WI38 (cell line): ENCODE measurements around the gene CHKB.
"Not testable (repeated sequence)": the region's sequence is repeated elsewhere in the genome, so short reads cannot be mapped to it uniquely, and the experiment has no call there.

ENCODE experiments used
- H3K4me3 ChIP-seq: 2 replicates; pipeline ENCODE4 v1.5.1; 2011; ENCODE audit warnings: low read depth, mild to moderate bottlenecking, control low read depth, low read length
- CTCF ChIP-seq: IDR thresholded peaks from 2 replicates; pipeline ENCODE4 v1.5.1; 2012; ENCODE audit warnings: low read depth, mild to moderate bottlenecking, control low read depth, low read length

Gene CHKB

GRCh38 chr22:50620593-50621355 is 38.1 kb upstream of the CHKB start:
- no peak; the same call in 1 of the 2 replicates for TF ChIP-seq CTCF
- no peak overlapping the region for H3K4me3 ChIP-seq

GRCh38 chr22:50614296-50614695 is 31.6 kb upstream of the CHKB start:
- not testable (repeated sequence) for H3K4me3 ChIP-seq

GRCh38 chr22:50613291-50613981 is 30.8 kb upstream of the CHKB start:
- no peak overlapping the region for H3K4me3 ChIP-seq
- TF ChIP-seq CTCF = no peak

GRCh38 chr22:50612528-50613221 is 30.0 kb upstream of the CHKB start:
- TF ChIP-seq CTCF = no peak
- H3K4me3 ChIP-seq = no peak overlapping the region

DNA sequence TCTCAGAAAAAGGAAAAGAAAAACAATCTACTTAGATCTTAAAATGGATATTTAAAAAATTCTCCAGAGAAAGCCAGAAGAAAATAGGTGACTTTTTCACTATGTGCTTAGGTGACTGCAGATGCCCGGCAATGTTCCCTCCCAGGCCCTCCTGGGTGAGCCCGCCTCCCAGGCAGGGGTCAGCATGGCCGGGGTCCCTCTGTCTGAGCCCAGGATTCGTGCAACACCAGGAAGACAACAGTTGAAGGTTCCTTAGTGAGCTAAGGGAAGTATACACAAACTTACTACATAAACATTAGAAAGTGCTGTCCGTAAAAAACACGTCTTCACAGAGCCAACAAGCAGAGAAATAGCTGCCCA is 29.5 kb upstream of the CHKB start:
- TF ChIP-seq CTCF = no peak
- H3K4me3 ChIP-seq = no peak overlapping the region

DNA sequence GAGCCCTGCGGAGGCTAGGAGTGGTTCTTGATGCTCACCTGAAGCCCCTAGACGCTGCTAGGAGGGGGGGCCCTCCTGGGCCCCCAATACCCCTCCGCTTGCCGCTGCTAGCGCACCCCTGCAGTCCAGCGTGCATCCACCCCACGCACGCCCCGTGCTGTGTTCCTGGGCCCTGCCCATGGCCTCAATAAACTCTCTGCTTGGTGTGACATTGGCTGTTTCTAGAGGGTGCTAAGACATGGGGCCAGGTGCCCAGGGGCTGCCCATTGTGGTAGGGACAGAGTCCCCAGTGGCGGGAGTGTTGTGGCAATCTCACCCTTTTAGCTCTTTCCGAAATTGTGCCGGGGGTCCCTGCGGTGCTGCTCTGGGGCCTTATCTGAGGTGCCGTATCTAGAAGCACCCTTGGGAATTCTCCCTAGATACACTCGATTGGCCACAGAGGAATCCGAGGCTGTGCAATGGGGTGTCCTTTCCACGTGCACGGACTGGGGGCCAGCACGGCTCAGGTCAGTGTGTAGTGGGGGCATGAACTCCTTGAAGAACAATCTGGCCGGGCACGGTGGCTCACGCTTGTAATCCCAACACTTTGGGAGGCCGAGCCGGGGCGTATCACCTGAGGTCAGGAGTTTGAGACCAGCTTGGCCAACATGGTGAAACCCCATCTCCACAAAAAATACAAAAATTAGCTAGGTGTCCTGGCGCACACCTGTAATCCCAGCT is 28.9 kb upstream of the CHKB start:
- no peak for TF ChIP-seq CTCF
- no peak overlapping the region for H3K4me3 ChIP-seq

DNA sequence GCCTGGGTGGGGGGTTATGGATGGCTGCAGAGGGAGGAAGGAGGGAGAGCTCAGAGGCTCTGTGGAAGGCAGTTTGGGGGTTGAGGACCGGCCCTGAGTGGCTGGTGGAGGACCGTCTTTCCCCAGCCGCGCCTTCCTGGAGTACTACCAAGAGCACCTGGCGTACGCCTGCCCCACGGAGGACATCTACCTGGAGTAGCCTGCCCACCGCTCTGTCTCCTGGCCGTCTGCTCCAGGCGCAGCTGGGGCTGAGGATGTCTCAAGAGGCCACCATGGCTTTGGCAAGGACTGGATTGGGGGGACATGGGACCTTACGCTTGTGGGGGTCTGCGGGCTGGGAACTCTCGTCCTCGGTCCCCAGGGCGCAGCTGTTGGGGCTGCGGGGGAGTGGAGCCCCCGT is 27.9 kb upstream of the CHKB start:
- TF ChIP-seq CTCF = no peak
- H3K4me3 ChIP-seq = no peak overlapping the region
